HuH-7.5 (cell line): ENCODE data around the gene FRRS1L.

ENCODE experiments used
- DNase-seq: peaks from one replicate; pipeline ENCODE4 v3.0.0; 2011; ENCODE audit warnings: low spot score

Gene FRRS1L

GRCh38 chr9:109176386-109176785 lies 9.3 kb upstream of the FRRS1L start:
- no peak for DNase-seq

DNA sequence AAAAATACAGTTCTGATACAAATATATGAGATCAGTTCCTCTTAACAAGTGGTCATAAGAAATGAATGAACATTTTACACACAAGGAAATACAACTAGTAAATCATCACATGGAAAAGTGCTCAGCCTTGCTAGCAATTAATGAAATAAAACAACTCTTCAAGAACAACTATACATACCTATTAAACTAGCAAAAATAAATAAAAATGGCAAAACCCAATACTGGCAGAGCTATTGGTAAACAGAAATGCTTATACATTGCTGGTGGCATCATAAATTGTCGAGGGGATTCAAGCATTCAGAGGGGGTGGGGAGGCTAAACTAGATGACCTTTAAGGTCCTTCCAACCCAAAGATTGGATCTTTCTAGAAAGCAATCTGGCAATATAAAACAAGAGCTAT lies 5.9 kb upstream of the FRRS1L start:
- DNase-seq: no peak

DNA sequence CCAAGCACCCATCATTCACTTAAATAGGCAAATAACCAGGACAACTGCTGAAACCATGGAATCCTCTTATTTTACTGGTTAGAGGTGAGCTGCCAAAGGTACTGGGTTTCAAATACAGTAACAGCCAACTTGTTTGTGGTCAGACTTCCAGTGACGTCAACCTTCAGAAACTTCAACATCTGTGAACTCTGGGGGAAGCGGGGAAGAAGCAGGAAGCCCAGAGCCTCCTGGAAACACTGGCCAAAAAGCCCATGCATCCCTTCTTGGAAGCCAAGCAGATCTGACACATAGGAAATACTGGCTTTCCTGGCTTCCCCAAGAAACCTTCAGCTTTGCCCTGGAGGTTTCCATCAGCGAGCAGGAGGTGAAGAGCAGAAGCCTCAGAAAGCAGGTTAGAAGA lies 4.9 kb upstream of the FRRS1L start:
- DNase-seq: no peak

DNA sequence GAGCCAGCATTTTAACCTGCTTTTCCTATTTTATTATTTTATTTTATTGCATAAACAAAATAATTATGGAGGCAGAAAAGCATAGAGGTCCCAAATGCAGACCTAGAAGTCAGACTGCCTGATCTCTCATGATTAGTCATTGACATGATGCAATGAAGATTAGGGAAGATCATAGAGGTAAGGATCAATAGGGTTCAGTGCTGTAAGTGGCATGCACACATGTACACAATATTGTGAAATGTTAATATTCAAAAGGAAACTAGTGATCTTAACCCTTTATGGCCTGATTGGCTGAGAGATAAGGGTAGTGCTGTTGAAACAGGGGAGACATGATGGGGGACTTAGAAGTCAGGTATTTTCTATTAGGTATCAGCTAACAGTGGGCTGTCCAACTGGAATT lies 1.1 kb upstream of the FRRS1L start:
- DNase-seq: peak; percentile 72

- peak; percentile 42 for DNase-seq
These were observed 667 bp upstream of the FRRS1L start for GRCh38 chr9:109167716-109168115.

DNA sequence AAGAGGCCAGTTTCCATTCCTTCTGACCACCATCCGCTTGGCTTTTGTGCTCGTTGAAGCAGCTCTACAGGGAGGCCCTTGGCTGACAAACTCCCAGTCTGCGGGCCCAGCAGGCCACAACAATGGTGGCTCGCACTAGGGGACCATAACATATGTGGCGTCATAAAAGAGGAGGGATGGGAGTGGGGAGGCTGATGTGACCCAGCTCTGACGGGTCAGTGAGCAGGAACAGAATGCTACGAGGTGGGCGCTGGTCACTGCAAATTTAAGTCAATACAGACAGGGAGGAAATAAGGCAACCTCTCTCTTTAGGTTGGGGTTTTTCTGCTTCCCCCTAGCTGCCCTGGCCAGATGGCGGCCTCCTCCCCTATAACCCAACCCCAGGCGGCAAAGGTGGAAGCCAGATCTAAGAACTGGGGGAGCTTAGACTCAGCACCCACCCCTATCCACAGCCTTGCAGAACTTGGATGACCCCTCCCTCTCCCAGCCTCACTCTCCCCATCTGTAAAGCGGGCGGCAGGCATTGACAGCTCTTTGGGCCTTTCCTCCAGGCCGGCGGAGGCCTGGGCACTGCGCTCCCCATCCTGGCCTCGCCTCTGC lies 778 bp downstream of the FRRS1L start:
- no peak for DNase-seq

DNA sequence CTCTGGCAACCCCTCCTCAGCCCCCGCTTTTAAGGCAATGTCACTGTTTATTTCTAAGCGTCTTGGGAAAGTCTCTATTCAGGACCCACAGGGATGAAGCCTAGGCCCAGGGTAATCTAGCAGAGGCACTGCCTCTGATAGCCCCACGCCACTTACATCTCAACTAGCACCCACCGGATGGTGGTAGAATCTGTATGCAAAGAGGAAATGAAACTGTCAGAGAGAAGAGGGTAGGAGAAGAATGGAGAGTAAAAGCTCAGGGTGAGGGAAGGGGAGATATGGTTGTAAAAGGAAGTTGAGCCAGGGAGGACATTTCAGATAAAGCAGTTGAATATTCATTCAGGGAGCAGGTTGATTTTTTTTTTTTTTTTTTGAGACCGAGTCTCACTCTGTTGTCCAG lies 3.0 kb downstream of the FRRS1L start:
- no peak for DNase-seq

GRCh38 chr9:109163194-109163593 lies 3.9 kb downstream of the FRRS1L start:
- DNase-seq: no peak

- DNase-seq: no peak
These were observed 4.4 kb downstream of the FRRS1L start for GRCh38 chr9:109162677-109163076.

DNA sequence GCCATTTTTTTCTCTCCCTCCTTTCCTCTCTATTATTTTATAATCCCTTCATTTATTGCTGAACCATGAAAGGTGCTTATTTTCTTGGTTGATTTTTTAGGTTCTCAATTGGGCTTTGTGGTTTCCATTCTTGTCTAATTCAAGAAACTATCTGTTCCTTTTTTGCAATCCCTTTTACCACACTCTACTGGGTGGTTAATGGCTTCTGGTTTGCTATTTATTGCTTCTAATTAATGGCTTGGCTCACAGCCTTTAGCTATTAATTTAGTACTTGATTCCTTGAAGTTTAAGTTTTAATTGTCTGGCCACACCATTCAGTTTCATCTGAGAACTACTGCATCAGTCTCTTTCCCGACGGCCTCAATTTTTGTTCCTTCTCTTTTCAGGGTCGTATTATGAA lies 5.6 kb downstream of the FRRS1L start:
- DNase-seq: no peak

DNA sequence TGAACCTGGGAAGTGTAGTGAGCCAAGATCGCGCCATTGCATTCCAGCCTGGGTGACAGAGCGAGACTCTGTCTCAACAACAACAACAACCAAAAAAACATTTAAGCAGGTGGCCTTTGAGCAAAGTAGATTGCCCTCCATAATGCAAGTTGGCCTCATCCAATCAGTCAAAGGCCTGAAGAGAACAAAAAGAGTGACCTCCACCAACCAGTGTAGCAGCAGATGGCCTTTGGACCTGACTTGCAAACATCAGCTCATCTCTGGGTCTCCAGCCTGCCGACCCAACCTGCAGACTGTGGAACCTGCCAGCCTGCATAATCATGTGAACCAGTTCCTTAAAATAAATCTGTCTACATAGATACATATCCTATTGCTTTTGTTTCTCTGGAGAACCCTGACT lies 7.5 kb downstream of the FRRS1L start:
- no peak for DNase-seq

GRCh38 chr9:109158651-109159050 lies 8.4 kb downstream of the FRRS1L start:
- DNase-seq: no peak

DNA sequence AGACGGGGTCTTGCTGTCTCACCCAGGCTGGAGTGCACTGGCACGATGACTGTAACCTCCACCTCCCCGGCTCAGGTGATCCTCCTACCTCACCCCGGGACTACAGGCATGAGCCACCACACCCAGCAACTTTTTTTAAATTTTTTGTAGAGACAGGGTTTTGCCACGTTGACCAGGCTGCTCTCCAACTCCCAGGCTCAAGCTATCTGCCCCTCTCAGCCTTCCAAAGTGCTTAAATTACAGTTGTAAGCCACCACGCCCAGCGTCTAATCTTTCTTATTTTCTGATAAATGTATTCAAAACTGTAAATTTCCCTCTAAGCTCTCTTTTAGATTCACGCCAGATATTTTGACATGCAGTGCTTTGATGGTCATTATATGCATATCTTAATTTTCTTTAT lies 10.3 kb downstream of the FRRS1L start:
- no peak for DNase-seq

DNA sequence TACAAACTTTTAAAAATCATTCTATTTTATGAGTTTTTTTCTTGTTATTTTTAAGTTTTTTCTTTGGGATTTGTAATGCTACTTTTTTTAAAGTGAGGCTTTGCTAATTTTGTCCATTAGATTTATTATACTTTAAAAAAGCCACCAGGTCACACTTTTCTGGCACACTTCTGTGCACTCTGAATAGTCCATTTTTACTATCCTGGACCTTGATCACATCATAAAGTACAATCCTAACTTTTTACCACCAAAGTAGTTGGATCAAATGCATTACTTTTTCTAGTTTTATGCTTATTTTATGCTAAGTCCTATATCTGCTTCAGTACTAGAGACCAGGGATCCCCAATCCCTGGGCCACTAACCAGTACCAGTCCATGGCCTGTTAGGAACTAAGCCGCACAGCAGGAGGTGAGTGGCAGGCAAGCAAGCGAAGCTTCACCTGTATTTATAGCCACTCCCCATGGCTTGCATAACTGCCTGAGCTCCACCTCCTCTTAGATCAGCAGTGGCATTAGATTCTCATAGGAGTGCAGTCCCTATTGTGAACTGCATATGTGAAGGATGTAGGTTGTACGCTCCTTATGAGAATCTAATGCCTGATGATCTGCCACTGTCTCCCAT lies 16.0 kb downstream of the FRRS1L start:
- DNase-seq: no peak

DNA sequence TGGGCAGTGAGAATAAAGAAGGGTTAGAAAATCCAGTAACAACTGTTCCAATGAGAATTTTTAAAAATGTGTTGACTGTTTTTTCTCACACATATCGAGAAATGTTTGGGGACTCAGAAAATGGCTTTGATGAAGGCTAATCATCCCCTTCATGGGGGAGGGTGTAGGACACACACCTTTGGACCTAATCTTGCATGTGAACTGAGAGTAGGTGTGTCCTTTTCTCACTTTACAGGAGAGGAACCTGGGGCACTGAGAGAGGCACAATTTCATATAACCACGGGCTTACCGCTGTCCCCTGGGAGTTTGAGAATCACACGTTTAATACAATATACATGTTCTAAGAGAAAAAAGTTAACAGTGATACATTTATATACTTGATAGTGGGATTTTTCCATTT lies 17.3 kb downstream of the FRRS1L start:
- no peak for DNase-seq

DNA sequence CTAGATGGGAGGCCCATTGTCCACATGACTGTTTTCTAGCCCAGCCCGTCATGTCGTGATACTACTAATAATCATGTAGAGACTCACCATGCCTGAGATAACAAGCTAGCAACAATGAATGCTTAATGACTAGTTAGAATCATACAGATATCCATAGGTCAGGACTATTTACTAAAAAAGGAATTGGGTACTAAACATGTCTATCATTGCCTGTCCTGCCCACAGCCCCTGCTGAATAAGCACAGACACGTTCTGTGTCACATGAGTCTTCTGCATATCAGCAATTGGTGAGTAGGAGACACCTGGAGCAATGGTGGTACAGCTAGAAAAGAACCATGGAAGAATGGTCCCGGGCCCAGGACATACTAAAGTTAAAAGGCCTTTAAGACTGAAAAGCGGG lies 18.0 kb downstream of the FRRS1L start:
- no peak for DNase-seq

- no peak for DNase-seq
These were observed 22.0 kb downstream of the FRRS1L start for GRCh38 chr9:109145051-109145450.

- DNase-seq: no peak
These were observed 23.0 kb downstream of the FRRS1L start for GRCh38 chr9:109143881-109144562.

DNA sequence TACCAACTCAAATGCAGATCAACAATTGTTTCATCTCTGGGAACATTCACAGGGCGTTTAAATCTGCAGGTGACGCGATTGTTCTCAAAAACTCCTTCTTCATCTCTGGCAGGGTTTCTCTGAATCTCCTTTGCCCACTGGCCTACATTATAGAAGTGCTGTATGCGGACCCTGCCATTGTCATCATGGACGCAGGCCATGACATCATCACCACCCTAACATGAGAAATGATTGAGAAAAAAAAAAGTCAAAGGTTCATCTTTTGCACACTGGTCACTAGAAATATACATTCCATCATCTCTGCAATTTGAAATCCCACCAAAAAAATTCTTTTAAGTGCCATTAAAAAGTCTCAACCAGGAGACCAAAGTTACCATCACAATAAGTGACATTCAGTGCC lies 25.7 kb downstream of the FRRS1L start:
- DNase-seq: no peak

- DNase-seq: no peak
These were observed 27.2 kb downstream of the FRRS1L start for GRCh38 chr9:109139851-109140250.

GRCh38 chr9:109138421-109138820 lies 28.6 kb downstream of the FRRS1L start:
- DNase-seq: no peak

GRCh38 chr9:109134167-109134578 lies 32.9 kb downstream of the FRRS1L start:
- DNase-seq: no peak

DNA sequence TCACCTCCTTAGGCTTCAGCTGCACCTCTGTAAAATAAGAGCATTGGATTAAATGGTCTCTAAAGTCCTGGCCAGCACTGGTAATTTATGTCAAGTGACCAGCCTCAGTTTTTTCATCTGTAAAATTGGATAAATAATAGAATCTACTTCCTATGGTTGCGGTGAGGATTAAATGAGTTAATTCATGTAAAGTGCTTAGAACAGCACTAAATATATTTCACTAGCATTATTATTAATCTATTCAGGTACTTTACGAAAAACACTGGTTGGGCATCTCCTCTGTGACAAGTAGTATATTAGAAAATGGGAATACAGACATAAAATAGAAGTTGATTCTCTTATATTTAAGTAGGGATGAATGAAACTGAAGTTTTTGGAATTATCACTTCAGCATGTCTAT lies 33.5 kb downstream of the FRRS1L start:
- DNase-seq: no peak

DNA sequence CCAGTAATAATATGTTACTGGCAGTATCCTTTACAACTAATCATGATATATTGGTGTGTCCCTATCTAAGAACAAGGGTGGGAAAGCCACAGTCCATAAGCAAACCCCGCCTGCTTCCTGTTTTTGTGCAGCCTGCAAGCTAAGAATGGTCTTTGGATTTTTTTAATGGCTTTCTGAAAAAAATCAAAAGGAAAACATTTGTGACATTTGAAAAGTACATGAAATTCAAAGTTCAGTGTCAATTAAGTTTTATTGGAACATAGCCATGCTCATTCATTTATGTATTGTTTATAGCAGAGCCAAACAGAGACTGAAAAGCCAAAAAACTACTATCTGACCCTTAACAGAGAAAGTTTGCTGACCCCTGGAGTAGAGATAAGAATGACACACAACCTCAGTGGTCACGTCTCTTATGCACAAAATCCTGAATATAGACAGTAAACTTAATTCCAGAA lies 34.5 kb downstream of the FRRS1L start:
- no peak for DNase-seq
